GM19372 (cell line): ENCODE results near the gene VPS41.

Source experiments
- ATAC-seq: cut with Tn5 transposase; IDR thresholded peaks from one replicate; pipeline ENCODE4 v1.9.1; 2021; ENCODE audit warnings: mild to moderate bottlenecking, low read depth, moderate library complexity; ENCODE audit not compliant: unreplicated experiment

VPS41 gene

GRCh38 chr7:38820571-38820970 lies 88.4 kb downstream of the VPS41 start:
- ATAC-seq, result no peak

DNA sequence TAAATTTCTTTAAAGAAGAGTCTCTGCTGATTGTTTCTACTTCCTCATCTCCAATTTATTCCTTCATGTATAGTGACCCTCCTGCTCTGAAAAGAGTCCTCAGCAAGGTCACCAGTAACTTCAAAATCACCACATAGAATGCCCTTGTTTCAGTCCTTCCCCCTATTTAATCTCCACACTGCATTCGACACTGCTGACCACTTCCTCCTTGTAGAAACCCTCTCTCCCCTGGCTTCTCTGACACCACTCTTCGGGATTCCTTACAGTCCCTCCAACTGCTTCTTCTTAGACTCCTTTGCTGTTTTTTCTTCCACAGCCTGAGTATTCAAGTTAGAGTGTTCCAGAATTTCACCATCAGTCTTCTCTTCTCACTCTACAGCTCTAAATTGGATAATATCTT lies 89.5 kb downstream of the VPS41 start:
- no peak for ATAC-seq

DNA sequence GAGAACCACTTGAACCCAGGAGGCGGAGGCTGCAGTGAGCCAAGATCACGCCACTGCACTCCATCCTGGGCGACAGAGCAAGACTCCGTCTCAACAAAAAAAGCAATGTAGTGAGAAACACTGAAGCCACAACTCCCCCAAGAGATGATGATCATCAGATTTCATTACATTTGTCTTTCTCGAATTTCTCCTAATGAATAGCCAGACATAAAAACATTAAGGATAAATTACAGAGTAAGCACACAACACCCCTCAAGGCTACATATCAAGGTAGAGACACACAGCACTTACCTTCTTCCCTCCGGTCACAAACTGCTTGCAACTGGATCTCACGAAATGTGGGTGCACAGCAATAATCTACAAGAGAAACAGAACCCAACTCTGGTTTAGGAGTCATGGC lies 91.5 kb downstream of the VPS41 start:
- no peak for ATAC-seq

DNA sequence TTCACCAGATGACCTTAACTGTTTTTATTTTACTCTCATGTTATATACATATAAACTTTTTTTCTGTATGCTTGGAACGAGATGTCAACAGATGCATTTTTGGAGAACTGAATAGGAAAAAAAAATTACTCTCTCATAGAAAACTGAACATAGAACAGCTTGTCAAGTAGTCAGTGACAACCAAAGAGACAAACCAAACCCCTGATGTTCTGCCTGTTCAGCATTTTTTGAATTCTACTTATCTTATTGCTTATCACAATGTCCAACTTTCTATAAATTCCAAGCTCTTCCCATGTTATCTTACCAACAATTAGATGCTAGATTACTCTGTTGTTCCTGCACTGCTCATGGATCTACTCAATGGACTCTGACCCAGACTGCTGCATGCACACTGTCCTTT lies 95.2 kb downstream of the VPS41 start:
- ATAC-seq, result no peak

DNA sequence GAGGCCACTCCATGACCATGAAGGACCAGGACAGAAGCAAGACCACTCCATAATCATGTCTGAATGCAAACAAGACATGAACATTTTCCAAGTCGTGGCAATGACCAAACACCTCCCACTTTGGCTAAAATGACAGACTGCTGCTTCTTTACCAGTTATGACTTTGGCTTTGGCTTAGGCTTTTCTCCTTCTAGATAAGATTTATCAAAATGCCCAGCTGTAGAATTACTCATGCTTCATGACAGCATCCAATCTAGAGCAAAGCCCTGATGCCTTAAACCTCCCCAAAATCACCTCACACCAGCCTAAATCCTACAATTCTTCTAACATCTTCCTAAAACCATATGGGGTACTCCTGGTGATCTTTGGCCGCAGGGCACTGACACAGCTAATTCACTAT lies 102.1 kb downstream of the VPS41 start:
- no peak for ATAC-seq

- ATAC-seq, result no peak
Observed at GRCh38 chr7:38801786-38802185, 107.2 kb downstream of the VPS41 start.

DNA sequence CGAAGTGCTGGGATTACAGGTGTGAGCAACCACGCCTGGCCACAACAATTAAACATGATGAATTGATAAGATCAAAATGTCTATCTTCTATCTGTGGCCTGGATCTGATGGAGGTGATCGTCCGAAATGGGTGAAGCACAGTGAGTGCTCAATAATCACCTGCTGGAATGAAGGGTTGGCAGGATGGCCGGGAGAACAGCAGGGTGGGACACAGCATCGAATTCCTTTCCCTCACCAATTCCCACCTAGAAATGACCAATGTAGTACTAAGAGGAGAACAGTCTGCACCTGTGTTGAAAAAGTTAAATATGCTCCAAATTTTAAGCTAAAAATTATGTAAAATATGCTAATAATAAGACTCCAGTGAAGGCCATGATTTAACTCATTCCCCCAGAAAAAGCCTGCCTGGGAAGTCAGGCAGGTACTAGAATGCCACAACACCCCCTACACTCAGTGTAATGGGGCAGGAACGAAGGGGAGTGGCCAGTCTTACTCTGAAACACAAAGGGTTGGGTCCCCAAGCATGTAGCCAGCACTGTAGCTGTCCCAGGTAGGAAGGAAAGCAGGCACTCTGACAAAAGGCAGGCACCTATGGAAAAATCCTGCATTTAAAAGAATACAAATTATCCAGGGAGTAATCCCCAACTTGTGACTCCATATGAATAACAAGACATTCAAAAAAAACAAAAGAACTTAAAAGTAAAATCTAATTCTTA lies 110.3 kb downstream of the VPS41 start:
- ATAC-seq, result no peak

DNA sequence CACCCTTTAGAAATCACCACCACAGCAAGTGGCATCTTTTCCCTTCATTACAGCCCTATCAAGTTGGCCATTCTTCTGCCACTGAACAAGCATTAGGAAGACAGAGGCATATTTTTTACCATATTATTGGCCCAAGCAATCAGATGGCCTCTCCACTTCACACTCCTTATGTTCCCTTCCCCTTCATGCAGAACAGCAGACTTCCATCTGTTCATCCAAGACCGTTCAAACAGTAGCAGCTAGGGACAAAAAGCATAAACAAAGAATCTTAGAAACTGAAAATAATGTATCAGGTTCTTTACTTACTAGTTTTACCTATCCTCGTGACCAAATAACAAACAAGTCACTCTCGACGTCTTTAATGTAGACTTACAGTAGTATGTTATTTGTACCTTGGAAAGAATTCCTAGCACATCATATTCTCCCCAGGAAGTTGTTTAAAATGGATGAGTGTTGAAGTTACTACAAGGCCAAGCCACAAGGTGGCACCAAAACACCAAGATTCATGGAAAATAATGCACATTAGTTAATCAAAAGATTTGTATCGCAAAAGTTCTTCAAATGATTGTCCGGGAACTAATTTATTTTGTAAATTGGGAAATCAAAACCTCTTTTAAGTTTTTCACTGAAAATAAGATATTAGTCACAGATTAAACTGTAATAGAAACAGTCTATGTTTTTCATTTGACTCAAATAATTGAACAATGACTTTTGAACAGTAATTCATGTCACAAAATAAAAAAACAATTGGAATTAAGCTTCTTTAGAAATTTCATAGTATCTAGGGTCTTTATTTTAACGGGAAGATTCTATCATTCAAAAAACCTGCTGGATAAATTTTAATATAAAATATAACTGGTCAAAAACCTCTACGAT lies 112.1 kb downstream of the VPS41 start:
- no peak for ATAC-seq

GRCh38 chr7:38795593-38795992 lies 113.4 kb downstream of the VPS41 start:
- ATAC-seq, result no peak

GRCh38 chr7:38781991-38782390 lies 127.0 kb downstream of the VPS41 start:
- ATAC-seq, result no peak

DNA sequence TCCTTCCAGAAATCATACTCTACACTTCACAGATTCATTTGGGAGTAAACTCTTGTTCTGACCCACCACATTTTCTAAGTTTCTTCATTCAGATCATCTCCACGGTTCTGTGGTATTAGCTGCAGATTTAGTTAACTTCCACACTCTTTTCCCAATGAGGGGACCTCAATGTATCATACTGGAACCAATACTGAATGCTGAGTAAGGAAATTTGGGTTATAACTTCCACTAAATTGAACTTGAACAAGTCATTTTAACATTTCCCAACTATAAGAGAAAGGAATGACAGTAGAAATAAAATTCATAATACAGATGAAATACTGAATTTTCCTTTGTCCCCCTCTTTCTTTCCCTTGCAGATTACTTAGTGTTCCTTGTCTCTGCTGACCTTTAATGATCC lies 131.4 kb downstream of the VPS41 start:
- ATAC-seq, result no peak

DNA sequence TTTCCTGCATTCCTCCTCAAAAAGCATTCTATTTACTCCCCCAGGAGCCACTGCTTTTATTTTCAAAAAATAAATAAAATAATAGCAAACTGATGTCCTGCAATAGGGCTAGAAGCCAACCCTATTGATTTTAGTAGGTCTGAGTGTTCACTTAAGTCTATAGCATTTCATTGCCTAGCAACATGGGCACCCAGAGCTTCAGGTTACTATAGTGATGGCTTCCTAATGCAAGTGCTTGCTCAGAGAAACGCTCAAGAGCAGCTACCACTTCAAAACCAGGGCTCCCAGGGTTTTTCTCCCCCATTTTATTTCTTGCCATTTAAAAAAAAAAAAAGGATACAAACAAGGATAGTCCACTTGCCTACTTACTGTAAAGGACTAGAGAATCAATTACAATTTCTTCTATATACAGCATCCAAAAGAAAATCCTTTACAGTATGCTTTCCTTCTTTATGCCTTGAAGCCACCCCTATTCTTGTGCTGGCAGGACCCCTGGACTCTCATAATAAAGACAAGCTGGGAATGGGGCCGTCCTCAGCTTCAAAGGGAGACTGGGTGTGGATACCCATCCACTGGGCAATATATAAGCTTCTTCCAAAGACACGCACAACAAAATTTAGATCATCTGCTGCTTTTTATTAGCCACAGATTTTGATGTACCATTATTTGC lies 133.3 kb downstream of the VPS41 start:
- ATAC-seq, result no peak

GRCh38 chr7:38773430-38773829 lies 135.6 kb downstream of the VPS41 start:
- ATAC-seq, result no peak

GRCh38 chr7:38760226-38760625 lies 148.8 kb downstream of the VPS41 start:
- no peak for ATAC-seq

- no peak for ATAC-seq
Observed at GRCh38 chr7:38759028-38759427, 150.0 kb downstream of the VPS41 start.

GRCh38 chr7:38757931-38758330 lies 151.1 kb downstream of the VPS41 start:
- no peak for ATAC-seq

GRCh38 chr7:38756521-38756920 lies 152.5 kb downstream of the VPS41 start:
- no peak for ATAC-seq

DNA sequence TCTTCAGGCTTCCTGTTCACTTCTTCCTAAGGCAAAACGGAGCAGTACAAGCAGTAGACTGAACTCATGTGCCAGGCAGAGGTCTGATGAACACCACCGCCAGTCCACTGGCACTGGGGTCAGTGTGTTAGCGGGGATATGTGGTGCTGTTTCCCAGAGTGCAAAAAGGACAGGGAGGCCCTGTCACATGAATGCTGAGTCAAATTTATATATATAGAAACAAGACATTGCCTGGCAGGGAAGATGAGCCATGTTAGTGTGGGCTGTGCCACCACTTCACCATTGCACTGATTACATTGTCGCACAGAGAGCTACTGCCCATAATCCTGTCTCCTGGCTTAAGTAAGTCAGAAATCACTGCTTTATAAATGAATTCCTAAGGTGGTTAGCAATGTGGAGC lies 155.6 kb downstream of the VPS41 start:
- no peak for ATAC-seq

DNA sequence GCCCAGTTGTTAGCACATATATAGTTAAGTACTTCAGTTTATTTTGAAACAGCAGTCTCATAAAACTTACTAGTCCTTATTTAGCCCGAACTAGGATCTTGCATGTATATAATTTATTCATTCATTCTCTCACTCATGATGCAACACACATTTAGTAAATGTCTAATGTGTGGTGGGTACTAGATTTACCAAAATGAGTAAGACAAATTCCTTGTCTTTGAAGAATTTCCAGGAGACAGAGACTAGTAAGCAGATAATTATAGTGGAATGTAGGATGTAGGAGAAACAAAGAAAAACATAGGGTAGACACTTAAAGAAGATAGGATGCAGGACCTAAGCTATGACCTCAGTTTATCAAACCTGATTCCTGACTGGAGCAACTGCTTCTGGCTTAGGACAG lies 157.6 kb downstream of the VPS41 start:
- ATAC-seq, result no peak

DNA sequence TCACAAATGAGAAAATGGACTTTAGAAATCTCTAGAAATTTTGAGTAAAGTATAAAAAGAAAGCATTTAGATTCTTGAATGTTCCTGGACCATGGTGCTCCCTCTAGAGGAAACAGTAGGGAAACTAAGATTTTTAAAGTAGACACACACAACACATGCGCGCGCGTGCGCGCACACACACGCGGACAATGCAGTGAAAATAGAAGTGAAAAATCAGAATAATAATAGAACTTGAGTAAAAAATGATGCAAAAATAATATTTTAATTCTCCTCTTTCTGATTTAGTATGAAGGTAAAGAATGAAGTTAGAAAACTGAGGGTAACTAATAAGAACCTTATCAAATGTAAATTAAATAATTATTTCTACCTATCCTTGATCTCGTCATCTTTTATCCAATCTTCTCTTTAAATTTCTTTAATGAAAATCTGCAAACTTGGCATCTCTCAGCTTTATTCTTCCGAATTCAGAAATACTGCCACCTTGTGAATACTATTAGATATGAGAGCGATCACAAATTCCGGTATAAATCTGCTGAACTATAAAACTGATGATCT lies 160.9 kb downstream of the VPS41 start:
- no peak for ATAC-seq

GRCh38 chr7:38746438-38746837 lies 162.6 kb downstream of the VPS41 start:
- no peak for ATAC-seq
